ENCODE measurements around the gene CCDC177.
A peak's percentile ranks its signal among the peaks of the same experiment; 100 is the strongest.

Gene CCDC177

GRCh38 chr14:69582212-69582611 lies 7.5 kb upstream of the CCDC177 start:
- H3K36me3 ChIP-seq (ENCODE audit: insufficient read depth, low read length): no peaks in the 10 kb centered on the region
- no peak overlapping the region for H3K4me3 ChIP-seq (ENCODE audit: low read depth, low read length, poor library complexity, severe bottlenecking)
- H3K27me3 ChIP-seq (ENCODE audit: insufficient read depth, low read length): no peaks in the 10 kb centered on the region
- H3K9me3 ChIP-seq (ENCODE audit: low read length): no peaks in the 10 kb centered on the region
- no peaks in the 10 kb centered on the region for H3K79me2 ChIP-seq (ENCODE audit: insufficient read depth, low read length)
- TF ChIP-seq EZH2 (IDR thresholded peaks at IDR 0.05; ENCODE audit: borderline replicate concordance, low read length): no peak
- TF ChIP-seq, protein P1, sequence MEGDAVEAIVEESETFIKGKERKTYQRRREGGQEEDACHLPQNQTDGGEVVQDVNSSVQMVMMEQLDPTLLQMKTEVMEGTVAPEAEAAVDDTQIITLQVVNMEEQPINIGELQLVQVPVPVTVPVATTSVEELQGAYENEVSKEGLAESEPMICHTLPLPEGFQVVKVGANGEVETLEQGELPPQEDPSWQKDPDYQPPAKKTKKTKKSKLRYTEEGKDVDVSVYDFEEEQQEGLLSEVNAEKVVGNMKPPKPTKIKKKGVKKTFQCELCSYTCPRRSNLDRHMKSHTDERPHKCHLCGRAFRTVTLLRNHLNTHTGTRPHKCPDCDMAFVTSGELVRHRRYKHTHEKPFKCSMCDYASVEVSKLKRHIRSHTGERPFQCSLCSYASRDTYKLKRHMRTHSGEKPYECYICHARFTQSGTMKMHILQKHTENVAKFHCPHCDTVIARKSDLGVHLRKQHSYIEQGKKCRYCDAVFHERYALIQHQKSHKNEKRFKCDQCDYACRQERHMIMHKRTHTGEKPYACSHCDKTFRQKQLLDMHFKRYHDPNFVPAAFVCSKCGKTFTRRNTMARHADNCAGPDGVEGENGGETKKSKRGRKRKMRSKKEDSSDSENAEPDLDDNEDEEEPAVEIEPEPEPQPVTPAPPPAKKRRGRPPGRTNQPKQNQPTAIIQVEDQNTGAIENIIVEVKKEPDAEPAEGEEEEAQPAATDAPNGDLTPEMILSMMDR (IDR thresholded peaks at IDR 0.05; ENCODE audit: low read length): no peak
- H3K4me1 ChIP-seq (ENCODE audit: insufficient read depth, low read length, severe bottlenecking): no peaks in the 10 kb centered on the region
- no peak overlapping the region for H2AFZ ChIP-seq (ENCODE audit: low read length)
- no peaks in the 10 kb centered on the region for H3F3A ChIP-seq (ENCODE audit: insufficient read depth, low read length)
- no peaks in the 10 kb centered on the region for H4K20me1 ChIP-seq (ENCODE audit: insufficient read depth, low read length)
- H3K9ac ChIP-seq (ENCODE audit: low read length): no peak overlapping the region
- H3K9me2 ChIP-seq (ENCODE audit: low read depth, low read length): no peaks in the 10 kb centered on the region
- no peak overlapping the region for H3K27ac ChIP-seq (ENCODE audit: low read depth, low read length, poor library complexity, severe bottlenecking)
- no peak overlapping the region for H3K4me2 ChIP-seq (ENCODE audit: low read length)

GRCh38 chr14:69581316-69581935 lies 6.8 kb upstream of the CCDC177 start:
- Histone ChIP-seq H3K4me1 (ENCODE audit: insufficient read depth, low read length, severe bottlenecking) (no peaks in the 10 kb centered on the region), H3K79me2 (ENCODE audit: insufficient read depth, low read length) (no peaks in the 10 kb centered on the region), H3K27ac (ENCODE audit: low read depth, low read length, poor library complexity, severe bottlenecking) (no peak overlapping the region), H3K9me2 (ENCODE audit: low read depth, low read length) (no peaks in the 10 kb centered on the region), H3K4me3 (ENCODE audit: low read depth, low read length, poor library complexity, severe bottlenecking) (no peak overlapping the region), H3K36me3 (ENCODE audit: insufficient read depth, low read length) (no peaks in the 10 kb centered on the region), H3F3A (ENCODE audit: insufficient read depth, low read length) (no peaks in the 10 kb centered on the region), H3K9me3 (ENCODE audit: low read length) (no peaks in the 10 kb centered on the region), H3K4me2 (ENCODE audit: low read length) (no peak overlapping the region), H2AFZ (ENCODE audit: low read length) (no peak overlapping the region), H3K27me3 (ENCODE audit: insufficient read depth, low read length) (no peaks in the 10 kb centered on the region), H4K20me1 (ENCODE audit: insufficient read depth, low read length) (no peaks in the 10 kb centered on the region), H3K9ac (ENCODE audit: low read length) (no peak overlapping the region)
- TF ChIP-seq, protein P1 (IDR thresholded peaks at IDR 0.05; ENCODE audit: low read length): no peak
- TF ChIP-seq EZH2 (IDR thresholded peaks at IDR 0.05; ENCODE audit: borderline replicate concordance, low read length): no peak

- H3K9me2 ChIP-seq (ENCODE audit: low read depth, low read length): no peaks in the 10 kb centered on the region
- TF ChIP-seq EZH2 (IDR thresholded peaks at IDR 0.05; ENCODE audit: borderline replicate concordance, low read length): no peak
- TF ChIP-seq, protein P1 (IDR thresholded peaks at IDR 0.05; ENCODE audit: low read length): peak; percentile 61
- H3K36me3 ChIP-seq (ENCODE audit: insufficient read depth, low read length): no peaks in the 10 kb centered on the region
- no peak overlapping the region for H3K4me2 ChIP-seq (ENCODE audit: low read length)
- H3F3A ChIP-seq (ENCODE audit: insufficient read depth, low read length): no peaks in the 10 kb centered on the region
- no peak overlapping the region for H2AFZ ChIP-seq (ENCODE audit: low read length)
- H3K9me3 ChIP-seq (ENCODE audit: low read length): no peaks in the 10 kb centered on the region
- no peak overlapping the region for H3K4me3 ChIP-seq (ENCODE audit: low read depth, low read length, poor library complexity, severe bottlenecking)
- H3K79me2 ChIP-seq (ENCODE audit: insufficient read depth, low read length): no peaks in the 10 kb centered on the region
- H3K9ac ChIP-seq (ENCODE audit: low read length): no peak overlapping the region
- H4K20me1 ChIP-seq (ENCODE audit: insufficient read depth, low read length): no peaks in the 10 kb centered on the region
- H3K27ac ChIP-seq (ENCODE audit: low read depth, low read length, poor library complexity, severe bottlenecking): no peak overlapping the region
- H3K27me3 ChIP-seq (ENCODE audit: insufficient read depth, low read length): no peaks in the 10 kb centered on the region
- H3K4me1 ChIP-seq (ENCODE audit: insufficient read depth, low read length, severe bottlenecking): no peaks in the 10 kb centered on the region
These were observed 5.4 kb upstream of the CCDC177 start for GRCh38 chr14:69580009-69580577.
